Central memory CD8-positive, alpha-beta T cell (primary cell): ENCODE results near the gene ZNF608.

ENCODE experiments used
- ATAC-seq: fragments of 150-1000 bp; cut with Tn5 transposase; replicated peaks from 2 replicates; pipeline ENCODE4 v1.10.0; 2022; ENCODE audit warnings: mild to moderate bottlenecking, moderate FRiP score, moderate number of reproducible peaks; ENCODE audit not compliant: poor library complexity, severe bottlenecking; ENCODE audit errors: extremely low read depth
- DNase-seq, 2 donors: peaks; one replicate each; pipeline ENCODE4 v3.0.0; 2021; ENCODE audit warnings: low spot score in 2 of 2
- H3K27ac Mint-ChIP-seq: one replicate; pipeline ENCODE4 v1.8.0; 2022; ENCODE audit warnings: low read depth, mild to moderate bottlenecking, moderate library complexity, mixed read lengths
- H3K27me3 Mint-ChIP-seq: one replicate; pipeline ENCODE4 v1.8.0; 2022; ENCODE audit warnings: mixed read lengths
- H3K36me3 Mint-ChIP-seq: one replicate; pipeline ENCODE4 v1.8.0; 2022; ENCODE audit warnings: mild to moderate bottlenecking, moderate library complexity, mixed read lengths; ENCODE audit not compliant: insufficient read depth
- H3K4me1 Mint-ChIP-seq: one replicate; pipeline ENCODE4 v1.8.0; 2022; ENCODE audit warnings: mixed read lengths
- H3K4me3 Mint-ChIP-seq: one replicate; pipeline ENCODE4 v1.8.0; 2022; ENCODE audit warnings: mild to moderate bottlenecking, moderate library complexity, mixed read lengths
- H3K9me3 Mint-ChIP-seq: one replicate; pipeline ENCODE4 v1.8.0; 2022; ENCODE audit warnings: mixed read lengths

ZNF608 gene

GRCh38 chr5:124713595-124713994 is 32.8 kb downstream of the ZNF608 start:
- ATAC-seq (no peak), DNase-seq (no peak)
- H3K27ac Mint-ChIP-seq = no peak overlapping the region
- H3K36me3 Mint-ChIP-seq = no peaks in the 10 kb centered on the region
- H3K27me3 Mint-ChIP-seq = no peaks in the 10 kb centered on the region
- H3K4me3 Mint-ChIP-seq = no peak overlapping the region
- no peaks in the 10 kb centered on the region for H3K9me3 Mint-ChIP-seq
- no peaks in the 10 kb centered on the region for H3K4me1 Mint-ChIP-seq

GRCh38 chr5:124712731-124713305 is 33.6 kb downstream of the ZNF608 start:
- Mint-ChIP-seq H3K4me1 (no peaks in the 10 kb centered on the region), H3K36me3 (no peaks in the 10 kb centered on the region), H3K27ac (no peak overlapping the region), H3K9me3 (no peaks in the 10 kb centered on the region), H3K4me3 (no peak overlapping the region), H3K27me3 (no peaks in the 10 kb centered on the region)
- DNase-seq = no peak
- no peak for ATAC-seq

GRCh38 chr5:124708086-124708485 is 38.4 kb downstream of the ZNF608 start:
- DNase-seq (no peak), ATAC-seq (no peak)
- peaks cover 5% of the 10 kb centered on the region for H3K9me3 Mint-ChIP-seq
- no peaks in the 10 kb centered on the region for H3K36me3 Mint-ChIP-seq
- no peak overlapping the region for H3K27ac Mint-ChIP-seq
- no peaks in the 10 kb centered on the region for H3K27me3 Mint-ChIP-seq
- no peak overlapping the region for H3K4me3 Mint-ChIP-seq
- H3K4me1 Mint-ChIP-seq = no peaks in the 10 kb centered on the region

GRCh38 chr5:124707520-124707919 is 38.9 kb downstream of the ZNF608 start:
- H3K27me3 Mint-ChIP-seq = no peaks in the 10 kb centered on the region
- H3K4me1 Mint-ChIP-seq = no peaks in the 10 kb centered on the region
- peaks cover 5% of the 10 kb centered on the region for H3K9me3 Mint-ChIP-seq
- H3K36me3 Mint-ChIP-seq = no peaks in the 10 kb centered on the region
- H3K4me3 Mint-ChIP-seq = no peak overlapping the region
- DNase-seq = no peak
- H3K27ac Mint-ChIP-seq = no peak overlapping the region
- ATAC-seq = no peak

- Mint-ChIP-seq H3K4me3 (no peak overlapping the region), H3K4me1 (no peaks in the 10 kb centered on the region), H3K9me3 (peaks cover 5% of the 10 kb centered on the region), H3K27me3 (no peaks in the 10 kb centered on the region), H3K36me3 (no peaks in the 10 kb centered on the region), H3K27ac (no peak overlapping the region)
- ATAC-seq (no peak), DNase-seq (no peak)
Measured at GRCh38 chr5:124706729-124707361, 39.6 kb downstream of the ZNF608 start.

- H3K36me3 Mint-ChIP-seq = no peaks in the 10 kb centered on the region
- ATAC-seq (no peak), DNase-seq (no peak)
- H3K27ac Mint-ChIP-seq = no peak overlapping the region
- H3K27me3 Mint-ChIP-seq = no peaks in the 10 kb centered on the region
- no peaks in the 10 kb centered on the region for H3K4me1 Mint-ChIP-seq
- no peak overlapping the region for H3K4me3 Mint-ChIP-seq
- peaks cover 5% of the 10 kb centered on the region for H3K9me3 Mint-ChIP-seq
Measured at GRCh38 chr5:124706051-124706450, 40.4 kb downstream of the ZNF608 start.

GRCh38 chr5:124705577-124705976 is 40.9 kb downstream of the ZNF608 start:
- ATAC-seq (no peak), DNase-seq (no peak)
- Mint-ChIP-seq H3K27ac (no peak overlapping the region), H3K27me3 (no peaks in the 10 kb centered on the region), H3K9me3 (peaks cover 8% of the 10 kb centered on the region), H3K4me1 (no peaks in the 10 kb centered on the region), H3K4me3 (no peak overlapping the region), H3K36me3 (no peaks in the 10 kb centered on the region)

- no peaks in the 10 kb centered on the region for H3K27me3 Mint-ChIP-seq
- DNase-seq (no peak), ATAC-seq (no peak)
- no peak overlapping the region for H3K4me3 Mint-ChIP-seq
- H3K9me3 Mint-ChIP-seq = peaks cover 8% of the 10 kb centered on the region
- no peaks in the 10 kb centered on the region for H3K4me1 Mint-ChIP-seq
- no peaks in the 10 kb centered on the region for H3K36me3 Mint-ChIP-seq
- no peak overlapping the region for H3K27ac Mint-ChIP-seq
Measured at GRCh38 chr5:124704594-124705284, 41.7 kb downstream of the ZNF608 start.

GRCh38 chr5:124703995-124704394 is 42.4 kb downstream of the ZNF608 start:
- no peak for ATAC-seq
- Mint-ChIP-seq H3K27ac (no peak overlapping the region), H3K4me1 (no peaks in the 10 kb centered on the region), H3K4me3 (no peak overlapping the region), H3K27me3 (no peaks in the 10 kb centered on the region), H3K9me3 (peaks cover 8% of the 10 kb centered on the region), H3K36me3 (no peaks in the 10 kb centered on the region)
- no peak for DNase-seq

GRCh38 chr5:124702525-124702924 is 43.9 kb downstream of the ZNF608 start:
- ATAC-seq = no peak
- Mint-ChIP-seq H3K9me3 (peaks cover 8% of the 10 kb centered on the region), H3K27ac (no peak overlapping the region), H3K4me3 (no peak overlapping the region), H3K36me3 (no peaks in the 10 kb centered on the region), H3K27me3 (no peaks in the 10 kb centered on the region), H3K4me1 (no peaks in the 10 kb centered on the region)
- DNase-seq = no peak

GRCh38 chr5:124701873-124702425 is 44.5 kb downstream of the ZNF608 start:
- DNase-seq = no peak
- H3K36me3 Mint-ChIP-seq = no peaks in the 10 kb centered on the region
- no peak for ATAC-seq
- no peaks in the 10 kb centered on the region for H3K27me3 Mint-ChIP-seq
- no peak overlapping the region for H3K4me3 Mint-ChIP-seq
- peaks cover 8% of the 10 kb centered on the region for H3K9me3 Mint-ChIP-seq
- H3K4me1 Mint-ChIP-seq = no peaks in the 10 kb centered on the region
- no peak overlapping the region for H3K27ac Mint-ChIP-seq

- Mint-ChIP-seq H3K4me3 (no peak overlapping the region), H3K9me3 (peaks cover 4% of the 10 kb centered on the region), H3K27ac (no peak overlapping the region), H3K4me1 (no peaks in the 10 kb centered on the region), H3K27me3 (no peaks in the 10 kb centered on the region), H3K36me3 (no peaks in the 10 kb centered on the region)
- DNase-seq = no peak
- ATAC-seq = no peak
Measured at GRCh38 chr5:124701016-124701415, 45.4 kb downstream of the ZNF608 start.

- Mint-ChIP-seq H3K4me3 (no peak overlapping the region), H3K4me1 (no peaks in the 10 kb centered on the region), H3K36me3 (no peaks in the 10 kb centered on the region), H3K9me3 (peaks cover 4% of the 10 kb centered on the region), H3K27me3 (no peaks in the 10 kb centered on the region), H3K27ac (no peak overlapping the region)
- ATAC-seq (no peak), DNase-seq (no peak)
Measured at GRCh38 chr5:124700333-124700732, 46.1 kb downstream of the ZNF608 start.
